Endothelial cell of umbilical vein (primary cell): ENCODE data around the gene PPARD.

Experiments used
- CTCF ChIP-seq, 2 donors: IDR thresholded peaks; 1 replicate in 1 of 2; 2 replicates in 1 of 2; pipeline ENCODE4 v1.5.1; 2011; ENCODE audit warnings: low read length in 2 of 2, mild to moderate bottlenecking in 2 of 2, moderate library complexity in 2 of 2, control low read depth in 1 of 2, inconsistent platforms in 1 of 2, low read depth in 1 of 2; ENCODE audit not compliant: insufficient read depth in 1 of 2; ENCODE audit errors: extremely low read depth in 1 of 2
- POLR2A ChIP-seq: IDR thresholded peaks from 2 replicates; pipeline ENCODE4 v1.6.1; 2012; ENCODE audit warnings: low read depth, mild to moderate bottlenecking, control low read depth, low read length
- POLR2AphosphoS5 ChIP-seq: IDR thresholded peaks from 2 replicates; pipeline ENCODE4 v1.6.1; 2012; ENCODE audit warnings: low read depth, mild to moderate bottlenecking, control low read depth, low read length, moderate library complexity; ENCODE audit not compliant: insufficient read depth

GRCh38 chr6:35311390-35312075 lies 30.8 kb upstream of the PPARD start:
- TF ChIP-seq POLR2A = no peak
- TF ChIP-seq CTCF (IDR thresholded peaks at IDR 0.05; ENCODE audit: extremely low read depth in 1 of 2, insufficient read depth in 1 of 2, low read depth in 1 of 2, low read length in 2 of 2) = no peak
- no peak for TF ChIP-seq POLR2AphosphoS5
